ENCODE measurements around the gene DHRS3.

DNA sequence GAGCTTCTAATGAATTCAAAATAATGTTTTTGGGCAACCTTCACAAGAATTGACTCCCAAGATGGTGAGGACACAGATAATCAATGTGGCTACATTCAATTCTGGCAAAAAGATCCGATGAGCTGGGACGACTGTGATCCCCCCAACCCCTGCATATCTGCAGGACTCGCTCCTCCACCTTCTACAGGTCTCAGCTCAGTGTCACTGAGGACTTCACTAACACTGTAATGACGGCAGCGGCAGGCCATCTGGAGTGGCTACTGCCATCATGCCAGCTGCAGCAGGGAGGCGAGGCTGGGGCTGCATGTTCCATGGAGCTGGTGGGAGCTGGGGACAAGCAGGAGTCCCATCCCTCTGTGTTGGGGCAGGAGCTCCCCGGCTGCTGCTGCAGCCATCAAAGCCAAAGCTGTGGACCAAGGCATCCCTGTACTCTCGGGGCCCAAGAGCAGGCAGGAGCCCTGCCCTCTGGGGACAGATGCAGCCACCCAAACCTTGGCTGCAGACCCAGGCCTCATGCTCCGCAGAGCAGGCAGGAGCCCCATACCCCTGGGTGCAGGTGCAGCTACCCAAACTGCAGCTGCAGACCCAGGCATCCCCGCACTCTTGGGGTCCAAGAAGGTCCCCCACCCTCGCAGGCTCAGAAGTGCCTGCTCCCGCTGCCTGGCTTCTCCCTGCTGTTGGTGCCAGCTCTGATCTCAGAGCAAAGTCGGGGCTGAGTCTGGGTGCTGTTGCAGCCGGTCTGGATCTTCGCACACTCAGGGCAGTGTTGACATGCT lies 12.2 kb upstream of the DHRS3 start:
- no peak for TF ChIP-seq CTCF (IDR thresholded peaks at IDR 0.05)
- no peak for TF ChIP-seq EZH2 (IDR thresholded peaks at IDR 0.05; ENCODE audit: borderline replicate concordance, insufficient read depth, low read depth, low read length, poor library complexity, severe bottlenecking)

Data from B cell (primary cell).